Measurements from ENCODE around the gene ALDH3A2. TPM values are rescaled to one million over a fixed set of nuclear protein-coding genes. Genes with fewer than 3 reads are reported as not detected.

ALDH3A2 gene
- total RNA-seq, 1 donor from 2014 or later = 115 TPM

GRCh38 chr17:19644493-19645210 is 3.9 kb upstream of the ALDH3A2 start:
- Histone ChIP-seq H3K4me1 (peaks cover 18% of the 10 kb centered on the region), H3K36me3 (no peaks in the 10 kb centered on the region), H3K27me3 (ENCODE audit: low read depth) (no peaks in the 10 kb centered on the region), H3K4me3 (no peak overlapping the region), H3K27ac (no peak overlapping the region), H3K9me3 (no peaks in the 10 kb centered on the region)
- no peak for ATAC-seq
- intact Hi-C loops (cut with DNase I) = no loop called here
- no peak for DNase-seq
- no peak for TF ChIP-seq CTCF (IDR thresholded peaks at IDR 0.05)

GRCh38 chr17:19645734-19646201 is 2.8 kb upstream of the ALDH3A2 start:
- Histone ChIP-seq H3K27ac (no peak overlapping the region), H3K36me3 (no peaks in the 10 kb centered on the region), H3K4me3 (no peak overlapping the region), H3K9me3 (no peaks in the 10 kb centered on the region), H3K4me1 (peaks cover 29% of the 10 kb centered on the region), H3K27me3 (ENCODE audit: low read depth) (no peaks in the 10 kb centered on the region)
- ATAC-seq (no peak), DNase-seq (peak; percentile 58)
- intact Hi-C loops (cut with DNase I) = no loop called here
- TF ChIP-seq CTCF (IDR thresholded peaks at IDR 0.05) = peak; percentile 59

GRCh38 chr17:19646788-19647696 is 1.5 kb upstream of the ALDH3A2 start:
- H3K36me3 ChIP-seq = no peaks in the 10 kb centered on the region
- H3K4me3 ChIP-seq = peak overlapping the region; percentile 93
- H3K9me3 ChIP-seq = no peaks in the 10 kb centered on the region
- peaks cover 42% of the 10 kb centered on the region for H3K4me1 ChIP-seq
- DNase-seq = no peak
- no peak for ATAC-seq
- no peaks in the 10 kb centered on the region for H3K27me3 ChIP-seq (ENCODE audit: low read depth)
- H3K27ac ChIP-seq = peak overlapping the region; percentile 98
- TF ChIP-seq CTCF (IDR thresholded peaks at IDR 0.05) = no peak
- intact Hi-C loops (cut with DNase I) = no loop called here

GRCh38 chr17:19647697-19648474 is 665 bp upstream of the ALDH3A2 start:
- intact Hi-C loops (cut with DNase I) = no loop called here
- H3K27ac ChIP-seq = peak overlapping the region; percentile 98
- TF ChIP-seq CTCF (IDR thresholded peaks at IDR 0.05) = no peak

GRCh38 chr17:19649274-19649541 is 657 bp downstream of the ALDH3A2 start:
- Histone ChIP-seq H3K4me1 (peaks cover 54% of the 10 kb centered on the region), H3K27me3 (ENCODE audit: low read depth) (no peaks in the 10 kb centered on the region), H3K36me3 (peaks cover 18% of the 10 kb centered on the region), H3K4me3 (peak overlapping the region; percentile 93), H3K27ac (peak overlapping the region; percentile 98), H3K9me3 (no peaks in the 10 kb centered on the region)
- ATAC-seq (no peak), DNase-seq (no peak)
- intact Hi-C loops (cut with DNase I) = no loop called here
- TF ChIP-seq CTCF (IDR thresholded peaks at IDR 0.05) = no peak

More at GRCh38 chr17:19647697-19648474, 665 bp upstream of the ALDH3A2 start:
- peak; percentile 54 to 67 for ATAC-seq
- Histone ChIP-seq H3K4me1 (peaks cover 50% of the 10 kb centered on the region), H3K9me3 (no peaks in the 10 kb centered on the region), H3K4me3 (peak overlapping the region; percentile 93), H3K36me3 (peaks cover 5% of the 10 kb centered on the region), H3K27me3 (ENCODE audit: low read depth) (no peaks in the 10 kb centered on the region)
- peak; percentile 76 for DNase-seq
